CD14-positive monocyte (primary cell): ENCODE data around the gene DLK2. TPM values are rescaled to one million over a fixed set of nuclear protein-coding genes. Genes with fewer than 3 reads are reported as not detected.

ENCODE experiments used
- DNase-seq, 3 donors: peaks; one replicate each; pipeline ENCODE4 v3.0.0-alpha.2; 2011 to 2022
- H2AFZ ChIP-seq: 2 replicates; pipeline ENCODE4 v1.6.0; 2012; ENCODE audit warnings: mild to moderate bottlenecking, low read depth, low read length, inconsistent platforms; ENCODE audit not compliant: insufficient read depth, poor library complexity, severe bottlenecking
- H3K27ac ChIP-seq, 2 donors: 1 replicate in 1 of 2; 2 replicates in 1 of 2; pipeline ENCODE4 v1.5.1; 2012 to 2013; ENCODE audit warnings: low read length in 2 of 2, control low read depth in 1 of 2, inconsistent platforms in 1 of 2, low read depth in 1 of 2, mild to moderate bottlenecking in 1 of 2
- H3K27me3 ChIP-seq, 2 donors: one replicate each; pipeline versions ENCODE4 v1.6.0 to v1.6.1; 2011 to 2013; ENCODE audit warnings: low read length in 2 of 2; ENCODE audit not compliant: control insufficient read depth in 2 of 2, insufficient read depth in 2 of 2
- H3K36me3 ChIP-seq, 2 donors: replicated peaks in 1 of 2; 1 replicate in 1 of 2; 2 replicates in 1 of 2; pipeline versions ENCODE4 v1.5.1 to v1.6.1; 2012 to 2013; ENCODE audit warnings: low read length in 2 of 2, control low read depth in 1 of 2, inconsistent platforms in 1 of 2, mild to moderate bottlenecking in 1 of 2; ENCODE audit not compliant: insufficient read depth in 2 of 2, control insufficient read depth in 1 of 2
- H3K4me1 ChIP-seq, 2 donors: 1 replicate in 1 of 2; 2 replicates in 1 of 2; pipeline versions ENCODE4 v1.5.1 to v1.6.1; 2012 to 2013; ENCODE audit warnings: low read length in 2 of 2, control low read depth in 1 of 2, inconsistent platforms in 1 of 2, mild to moderate bottlenecking in 1 of 2, moderate library complexity in 1 of 2; ENCODE audit not compliant: insufficient read depth in 2 of 2, control insufficient read depth in 1 of 2
- H3K4me2 ChIP-seq: replicated peaks from 2 replicates; pipeline ENCODE3; 2012; ENCODE audit warnings: low read length, moderate library complexity, mild to moderate bottlenecking; ENCODE audit not compliant: poor library complexity, severe bottlenecking; ENCODE audit errors: extremely low read depth
- H3K4me3 ChIP-seq, 3 experiments: fragments of 200-600 bp in 1 of 3; sonication (generic) in 1 of 3; replicated peaks in 1 of 3; 1 replicate in 2 of 3; 2 replicates in 1 of 3; pipeline ENCODE4 v1.5.1; 2011 to 2013; ENCODE audit warnings: low read length in 3 of 3, mild to moderate bottlenecking in 3 of 3, control low read depth in 2 of 3, low read depth in 2 of 3, inconsistent platforms in 1 of 3, moderate library complexity in 1 of 3
- H3K79me2 ChIP-seq: 2 replicates; pipeline ENCODE4 v1.6.0; 2012; ENCODE audit warnings: mild to moderate bottlenecking, control low read depth, inconsistent platforms, low read length, moderate library complexity; ENCODE audit not compliant: insufficient read depth
- H3K9ac ChIP-seq: 2 replicates; pipeline ENCODE4 v1.6.0; 2017; ENCODE audit warnings: low read length, mild to moderate bottlenecking; ENCODE audit not compliant: insufficient read depth, poor library complexity, severe bottlenecking
- H3K9me3 ChIP-seq, 2 donors: replicated peaks in 1 of 2; 1 replicate in 1 of 2; 2 replicates in 1 of 2; pipeline versions ENCODE4 v1.5.1 to v1.6.1; 2012 to 2013; ENCODE audit warnings: low read length in 2 of 2, control low read depth in 1 of 2; ENCODE audit not compliant: control insufficient read depth in 1 of 2, insufficient read depth in 1 of 2
- H4K20me1 ChIP-seq: 2 replicates; pipeline ENCODE4 v1.6.0; 2012; ENCODE audit warnings: mild to moderate bottlenecking, low read length, control low read depth, moderate library complexity; ENCODE audit not compliant: insufficient read depth
- H3K27ac Mint-ChIP-seq, 7 donors: one replicate each; pipeline ENCODE4 v1.8.0; 2020; ENCODE audit warnings: mild to moderate bottlenecking in 7 of 7, mixed read lengths in 7 of 7, moderate library complexity in 6 of 7, inconsistent platforms in 2 of 7
- H3K27me3 Mint-ChIP-seq, 3 donors: one replicate each; pipeline ENCODE4 v1.8.0; 2021 to 2022; ENCODE audit warnings: low read depth in 3 of 3, mild to moderate bottlenecking in 3 of 3, mixed read lengths in 3 of 3, moderate library complexity in 3 of 3, inconsistent platforms in 1 of 3
- H3K36me3 Mint-ChIP-seq, 2 donors: one replicate each; pipeline ENCODE4 v1.8.0; 2020; ENCODE audit warnings: mixed read lengths in 2 of 2, inconsistent platforms in 1 of 2, mild to moderate bottlenecking in 1 of 2
- H3K4me1 Mint-ChIP-seq: one replicate; pipeline ENCODE4 v1.8.0; 2020; ENCODE audit warnings: mild to moderate bottlenecking, mixed read lengths
- H3K4me3 Mint-ChIP-seq, 2 donors: one replicate each; pipeline ENCODE4 v1.8.0; 2020; ENCODE audit warnings: mild to moderate bottlenecking in 2 of 2, mixed read lengths in 2 of 2, moderate library complexity in 1 of 2
- H3K9me3 Mint-ChIP-seq, 7 donors: one replicate each; pipeline ENCODE4 v1.8.0; 2020 to 2022; ENCODE audit warnings: mixed read lengths in 7 of 7, mild to moderate bottlenecking in 6 of 7, moderate library complexity in 6 of 7, inconsistent platforms in 2 of 7
- WGBS: methylation state at CpG from one replicate; pipeline ENCODE4 v1.1.5; 2013; ENCODE audit warnings: missing lambda C conversion rate; ENCODE audit not compliant: insufficient coverage; 5-methylcytosine and 5-hydroxymethylcytosine counted together
- intact Hi-C, 2 donors: fragments of 100-400 bp; cut with micrococcal nuclease; formaldehyde crosslinking; loops; one replicate each; pipeline versions ENCODE4 v1.15.0 to v1.15.1; 2023
- polyA plus RNA-seq, 3 donors: library from polyadenylated mRNA; depleted of rRNA in 1 of 3; unstranded in 2 of 3; stranded (reverse) in 1 of 3; fragments of 300-500 nt in 2 of 3; fragments of >200 nt in 1 of 3; fragmentation: Illumina TruSeq in 2 of 3; gene quantifications; 1 replicate in 2 of 3; 2 replicates in 1 of 3; pipeline ENCODE4 v1.2.3, GENCODE V29; 2012 to 2021
- TF ChIP-seq, protein P1 (sequence below): fragments of 200-600 bp; IDR thresholded peaks from one replicate; pipeline ENCODE4 v1.8.0; 2022; ENCODE audit warnings: antibody characterized with exemption, mild to moderate bottlenecking

DLK2 gene
- polyA plus RNA-seq, 3 donors = 0.08 TPM; not detected in 2

- H3K27ac ChIP-seq = no peak overlapping the region
- H3K27me3 Mint-ChIP-seq = peaks cover 0 to 4% (median 0%) of the 10 kb centered on the region in 3 donors
- H2AFZ ChIP-seq = no peak overlapping the region
- no peak overlapping the region for H3K9ac ChIP-seq
- DNase-seq = no peak
- no peaks in the 10 kb centered on the region for H3K9me3 ChIP-seq
- peaks cover 58% of the 10 kb centered on the region for H4K20me1 ChIP-seq
- H3K4me3 ChIP-seq = no peak overlapping the region
- H3K79me2 ChIP-seq = no peaks in the 10 kb centered on the region
- TF ChIP-seq, protein P1, sequence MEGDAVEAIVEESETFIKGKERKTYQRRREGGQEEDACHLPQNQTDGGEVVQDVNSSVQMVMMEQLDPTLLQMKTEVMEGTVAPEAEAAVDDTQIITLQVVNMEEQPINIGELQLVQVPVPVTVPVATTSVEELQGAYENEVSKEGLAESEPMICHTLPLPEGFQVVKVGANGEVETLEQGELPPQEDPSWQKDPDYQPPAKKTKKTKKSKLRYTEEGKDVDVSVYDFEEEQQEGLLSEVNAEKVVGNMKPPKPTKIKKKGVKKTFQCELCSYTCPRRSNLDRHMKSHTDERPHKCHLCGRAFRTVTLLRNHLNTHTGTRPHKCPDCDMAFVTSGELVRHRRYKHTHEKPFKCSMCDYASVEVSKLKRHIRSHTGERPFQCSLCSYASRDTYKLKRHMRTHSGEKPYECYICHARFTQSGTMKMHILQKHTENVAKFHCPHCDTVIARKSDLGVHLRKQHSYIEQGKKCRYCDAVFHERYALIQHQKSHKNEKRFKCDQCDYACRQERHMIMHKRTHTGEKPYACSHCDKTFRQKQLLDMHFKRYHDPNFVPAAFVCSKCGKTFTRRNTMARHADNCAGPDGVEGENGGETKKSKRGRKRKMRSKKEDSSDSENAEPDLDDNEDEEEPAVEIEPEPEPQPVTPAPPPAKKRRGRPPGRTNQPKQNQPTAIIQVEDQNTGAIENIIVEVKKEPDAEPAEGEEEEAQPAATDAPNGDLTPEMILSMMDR = no peak
- H3K4me2 ChIP-seq = no peak overlapping the region
- H3K4me1 ChIP-seq = no peaks in the 10 kb centered on the region
- H3K27me3 ChIP-seq = no peaks in the 10 kb centered on the region
- H3K36me3 ChIP-seq = peaks cover 20 to 67% of the 10 kb centered on the region in 2 donors
- H3K36me3 Mint-ChIP-seq = peaks cover 21 to 39% of the 10 kb centered on the region in 2 donors
- intact Hi-C loops = no loop called here
- H3K4me1 Mint-ChIP-seq = peaks cover 8% of the 10 kb centered on the region
- no peaks in the 10 kb centered on the region for H3K9me3 Mint-ChIP-seq
- peak overlapping the region in 2 of 7 donors; percentile 15 to 70 for H3K27ac Mint-ChIP-seq
- WGBS = 90% methylated on average over 2 of the region's 3 CpGs
- H3K4me3 Mint-ChIP-seq = no peak overlapping the region
Measured at GRCh38 chr6:43492673-43493072, 37.3 kb upstream of the DLK2 start.

- H3K27me3 Mint-ChIP-seq = peaks cover 0 to 4% (median 0%) of the 10 kb centered on the region in 3 donors
- intact Hi-C loops = no loop called here
- no peak overlapping the region for H3K4me3 ChIP-seq
- peaks cover 17 to 64% of the 10 kb centered on the region in 2 donors for H3K36me3 ChIP-seq
- no peaks in the 10 kb centered on the region for H3K27me3 ChIP-seq
- peak overlapping the region in 1 of 7 donors; percentile 50 for H3K27ac Mint-ChIP-seq
- TF ChIP-seq, protein P1 = no peak
- H3K4me1 Mint-ChIP-seq = peaks cover 8% of the 10 kb centered on the region
- H3K9me3 Mint-ChIP-seq = no peaks in the 10 kb centered on the region
- no peak overlapping the region for H2AFZ ChIP-seq
- H3K9me3 ChIP-seq = no peaks in the 10 kb centered on the region
- H3K4me3 Mint-ChIP-seq = no peak overlapping the region
- 98% methylated on average over 10 of the region's 10 CpGs for WGBS
- H3K27ac ChIP-seq = no peak overlapping the region
- peaks cover 18 to 36% of the 10 kb centered on the region in 2 donors for H3K36me3 Mint-ChIP-seq
- H3K4me1 ChIP-seq = no peaks in the 10 kb centered on the region
- DNase-seq = no peak
- no peak overlapping the region for H3K9ac ChIP-seq
- H4K20me1 ChIP-seq = peaks cover 59% of the 10 kb centered on the region
- no peak overlapping the region for H3K4me2 ChIP-seq
- no peaks in the 10 kb centered on the region for H3K79me2 ChIP-seq
Measured at GRCh38 chr6:43491750-43492661, 36.7 kb upstream of the DLK2 start.
